DMS114 treated with DMSO at 0.1 percent for 48 hours (cell line): ENCODE results near the gene UBE2N.

ENCODE experiments used
- DNase-seq: peaks from one replicate; lab custom pipeline; 2025; ENCODE audit not compliant: unreplicated experiment; lab: John Stamatoyannopoulos, UW

Gene UBE2N

GRCh38 chr12:93361151-93361919, 80.4 kb downstream of the UBE2N start:
- DNase-seq = no peak

GRCh38 chr12:93360688-93361087, 81.1 kb downstream of the UBE2N start:
- DNase-seq = no peak

- DNase-seq = no peak
Measured at GRCh38 chr12:93358821-93359220, 82.9 kb downstream of the UBE2N start.

DNA sequence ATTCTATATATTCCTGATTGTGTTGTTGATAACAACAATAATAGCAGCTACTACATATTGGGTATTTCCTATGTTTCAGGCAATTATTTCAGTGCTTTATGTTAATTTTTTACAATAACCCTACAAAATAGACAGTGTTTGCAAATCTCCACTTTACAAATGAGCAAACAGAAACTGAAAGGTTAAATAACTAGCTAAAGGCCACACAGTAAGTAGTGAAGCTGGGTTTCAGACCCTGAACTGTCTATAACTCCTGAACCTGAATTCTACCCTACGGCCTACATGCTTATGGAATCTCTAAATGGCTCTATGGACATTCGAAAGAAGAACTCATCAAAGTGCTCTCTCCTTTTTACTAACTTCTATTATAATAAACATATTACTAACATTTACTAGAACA, 83.7 kb downstream of the UBE2N start:
- DNase-seq = no peak

GRCh38 chr12:93356214-93356613, 85.5 kb downstream of the UBE2N start:
- no peak for DNase-seq
